Erythroblast (primary cell): Measurements from ENCODE around the gene ZNF689.

Experiments used
- GATA1 ChIP-seq: IDR thresholded peaks from 2 replicates; pipeline ENCODE4 v1.6.1; 2011; ENCODE audit warnings: low read depth, mild to moderate bottlenecking, control low read depth, low read length, moderate library complexity
- POLR2A ChIP-seq: IDR thresholded peaks from 2 replicates; pipeline ENCODE4 v1.6.1; 2011; ENCODE audit warnings: mild to moderate bottlenecking, low read length

GRCh38 chr16:30553393-30553899 lies 56.7 kb downstream of the ZNF689 start:
- TF ChIP-seq POLR2A (no peak), GATA1 (no peak)
